Endothelial cell of umbilical vein (primary cell): Measurements from ENCODE around the gene AGRN. TPM values are rescaled to one million over a fixed set of nuclear protein-coding genes. Genes with fewer than 3 reads are reported as not detected.

Experiments
- BruUV-seq: library from RNA; stranded (reverse); fragments of 400-500 nt; replicated peaks from 2 replicates; lab custom pipeline; 2021; lab: Mats Ljungman, UMichigan
- CTCF ChIA-PET: fragments of 300-600, 350-600 bp; sonication (Branson Sonifier 250); formaldehyde crosslinking; loops from one replicate; lab custom pipeline; 2021; ENCODE audit warnings: antibody characterized with exemption, inconsistent platforms; lab: Charles Lee
- POLR2A ChIA-PET: fragments of 300-600, 350-600 bp; sonication (Branson Sonifier 250); formaldehyde crosslinking; loops from one replicate; lab custom pipeline; 2021; ENCODE audit warnings: antibody characterized with exemption, inconsistent platforms; lab: Charles Lee
- DNase-seq: peaks from one replicate; pipeline ENCODE4 v3.0.0-alpha.2; 2011; ENCODE audit warnings: low read depth, low spot score
- FAIRE-seq: peaks from 2 replicates; lab custom pipeline; 2011; peaks lifted over from hg19 to GRCh38; lab: Jason Lieb, UNC
- H2AFZ ChIP-seq: 2 replicates; pipeline ENCODE4 v1.6.0; 2012; ENCODE audit warnings: low read depth, low read length, control low read depth, inconsistent platforms
- H3K27ac ChIP-seq: 2 replicates; pipeline ENCODE4 v1.5.1; 2011; ENCODE audit warnings: low read depth, mild to moderate bottlenecking, control low read depth, low read length, moderate library complexity; ENCODE audit not compliant: insufficient read depth
- H3K27me3 ChIP-seq, 2 experiments: 2 replicates each; pipeline versions ENCODE4 v1.6.0 to v1.6.1; 2011; ENCODE audit warnings: low read length in 2 of 2, mixed read lengths in 1 of 2; ENCODE audit not compliant: control insufficient read depth in 2 of 2, insufficient read depth in 2 of 2
- H3K36me3 ChIP-seq, 2 experiments: 2 replicates in 1 of 2; 3 replicates in 1 of 2; pipeline ENCODE4 v1.5.1; 2011; ENCODE audit warnings: low read length in 2 of 2, mild to moderate bottlenecking in 1 of 2, moderate library complexity in 1 of 2; ENCODE audit not compliant: control insufficient read depth in 2 of 2, insufficient read depth in 2 of 2; ENCODE audit errors: extremely low read depth in 1 of 2
- H3K4me1 ChIP-seq: 3 replicates; pipeline ENCODE4 v1.5.1; 2011; ENCODE audit warnings: mild to moderate bottlenecking, low read length; ENCODE audit not compliant: control insufficient read depth, insufficient read depth; ENCODE audit errors: extremely low read depth
- H3K4me2 ChIP-seq: 2 replicates; pipeline ENCODE4 v1.6.1; 2011; ENCODE audit warnings: low read length, control low read depth, mixed read lengths; ENCODE audit not compliant: insufficient read depth
- H3K4me3 ChIP-seq, 3 experiments: fragments of 200-600 bp in 1 of 3; sonication (generic), shearing (Covaris generic) in 1 of 3; replicated peaks in 1 of 3; 2 replicates each; pipeline ENCODE4 v1.5.1; 2011 to 2016; ENCODE audit warnings: control low read depth in 3 of 3, low read length in 3 of 3, mild to moderate bottlenecking in 2 of 3, inconsistent platforms in 1 of 3, low read depth in 1 of 3, moderate library complexity in 1 of 3; ENCODE audit not compliant: insufficient read depth in 1 of 3
- H3K79me2 ChIP-seq: 2 replicates; pipeline ENCODE4 v1.6.0; 2012; ENCODE audit warnings: low read length, inconsistent platforms; ENCODE audit not compliant: control insufficient read depth, insufficient read depth
- H3K9ac ChIP-seq: replicated peaks from 2 replicates; pipeline ENCODE3; 2011; ENCODE audit warnings: low read length, control low read depth; ENCODE audit not compliant: insufficient read depth; ENCODE audit errors: extremely low read depth
- H3K9me1 ChIP-seq: replicated peaks from 3 replicates; pipeline ENCODE4 v1.6.0; 2011; ENCODE audit warnings: mild to moderate bottlenecking, low read length; ENCODE audit not compliant: control insufficient read depth, insufficient read depth; ENCODE audit errors: extremely low read depth
- H3K9me3 ChIP-seq: replicated peaks from 2 replicates; pipeline ENCODE4 v1.5.1; 2012; ENCODE audit warnings: low read length, inconsistent platforms; ENCODE audit not compliant: control insufficient read depth, insufficient read depth
- H4K20me1 ChIP-seq: replicated peaks from 2 replicates; pipeline ENCODE3; 2011; ENCODE audit warnings: mild to moderate bottlenecking, low read length; ENCODE audit not compliant: control insufficient read depth, insufficient read depth; ENCODE audit errors: extremely low read depth
- CTCF ChIP-seq, 2 donors: IDR thresholded peaks; 1 replicate in 1 of 2; 2 replicates in 1 of 2; pipeline ENCODE4 v1.5.1; 2011; ENCODE audit warnings: low read length in 2 of 2, mild to moderate bottlenecking in 2 of 2, moderate library complexity in 2 of 2, control low read depth in 1 of 2, inconsistent platforms in 1 of 2, low read depth in 1 of 2; ENCODE audit not compliant: insufficient read depth in 1 of 2; ENCODE audit errors: extremely low read depth in 1 of 2
- GATA2 ChIP-seq: IDR thresholded peaks from 2 replicates; pipeline ENCODE4 v1.7.0; 2011; ENCODE audit warnings: low read depth, mild to moderate bottlenecking, moderate library complexity, mixed read lengths, low read length; ENCODE audit not compliant: insufficient read length, insufficient read depth
- JUN ChIP-seq: IDR thresholded peaks from 2 replicates; pipeline ENCODE4 v1.6.1; 2011; ENCODE audit warnings: borderline replicate concordance, low read depth; ENCODE audit not compliant: insufficient read length, insufficient read depth
- MYC ChIP-seq: IDR thresholded peaks from one replicate; pipeline ENCODE4 v1.6.1; 2011; ENCODE audit warnings: mild to moderate bottlenecking, low read depth, low read length
- POLR2A ChIP-seq: IDR thresholded peaks from 2 replicates; pipeline ENCODE4 v1.6.1; 2012; ENCODE audit warnings: low read depth, mild to moderate bottlenecking, control low read depth, low read length
- POLR2AphosphoS5 ChIP-seq: IDR thresholded peaks from 2 replicates; pipeline ENCODE4 v1.6.1; 2012; ENCODE audit warnings: low read depth, mild to moderate bottlenecking, control low read depth, low read length, moderate library complexity; ENCODE audit not compliant: insufficient read depth
- dilution Hi-C: fragments of 300-500 bp; cut with MboI; formaldehyde crosslinking; loops from one replicate; pipeline ENCODE4 v1.15.0; 2019; ENCODE audit warnings: low sequenced_read_pairs; ENCODE audit not compliant: extremely low pct_ligation_motif_present
- intact Hi-C: fragments of 100-400 bp; cut with micrococcal nuclease; formaldehyde crosslinking; loops from one replicate; pipeline ENCODE4 v1.10.0; 2022
- polyA plus RNA-seq, 4 experiments: library from polyadenylated mRNA; depleted of rRNA in 3 of 4; stranded (reverse) in 3 of 4; unstranded in 1 of 4; fragments of >200 nt; gene quantifications; 2 replicates each; pipeline versions ENCODE4 v1.2.1 to v1.2.3, GENCODE V29; 2011 to 2012; ENCODE audit warnings: missing spikeins in 1 of 4
- total RNA-seq: library from RNA; stranded (reverse); gene quantifications from 2 replicates; pipeline ENCODE4 v1.2.3, GENCODE V29; 2021

AGRN gene
- total and polyA plus RNA-seq, 2 donors (not counting 3 experiments of a cell fraction or from before 2014, with no cell fraction given) = 66.6 to 67.8 TPM

GRCh38 chr1:1054099-1054700 is 34.3 kb downstream of the AGRN start:
- Histone ChIP-seq H3K4me2 (no peak overlapping the region), H3K4me3 (no peak overlapping the region), H3K27ac (no peak overlapping the region), H4K20me1 (no peaks in the 10 kb centered on the region), H3K36me3 (peaks cover 0 to 11% of the 10 kb centered on the region in 2 experiments), H3K9me3 (no peaks in the 10 kb centered on the region), H3K4me1 (peaks cover 4% of the 10 kb centered on the region), H2AFZ (no peak overlapping the region), H3K9me1 (no peaks in the 10 kb centered on the region), H3K79me2 (no peaks in the 10 kb centered on the region), H3K27me3 (peaks cover 0 to 2% of the 10 kb centered on the region in 2 experiments), H3K9ac (no peak overlapping the region)
- dilution Hi-C loops (no loop called here), intact Hi-C loops (no loop called here)
- POLR2A ChIA-PET = no interaction called here
- no peak for FAIRE-seq
- BruUV-seq = no TSS peak
- DNase-seq = no peak
- CTCF ChIA-PET = interaction anchor here (1.2 kb wide), 1 partner anchor 31 kb away, joined by 3 read pairs; no protein-coding TSS in a partner anchor
- TF ChIP-seq POLR2A (no peak), MYC (no peak), CTCF (IDR thresholded peaks at IDR 0.05; ENCODE audit: extremely low read depth in 1 of 2, insufficient read depth in 1 of 2, low read depth in 1 of 2, low read length in 2 of 2) (no peak), GATA2 (no peak), POLR2AphosphoS5 (no peak), JUN (no peak)
